Ascending aorta (tissue), 2 donors: Measurements from ENCODE around the gene CRB2. TPM values are rescaled to one million over a fixed set of nuclear protein-coding genes. Genes with fewer than 3 reads are reported as not detected.

Experiments used
- DNase-seq, 2 donors: peaks; one replicate each; pipeline ENCODE4 v3.0.0-alpha.2; 2019; ENCODE audit warnings: low spot score in 2 of 2
- H3K27ac ChIP-seq, 2 donors: fragments of 200-600 bp; sonication (generic); one replicate each; pipeline ENCODE4 v1.5.1; 2016 to 2017; ENCODE audit warnings: mild to moderate bottlenecking in 1 of 2
- H3K27me3 ChIP-seq: fragments of 200-600 bp; sonication (generic); one replicate; pipeline ENCODE4 v1.5.1; 2017
- H3K36me3 ChIP-seq, 2 donors: fragments of 200-600 bp; sonication (generic); one replicate each; pipeline ENCODE4 v1.5.1; 2016
- H3K4me1 ChIP-seq, 2 donors: fragments of 200-600 bp; sonication (generic); one replicate each; pipeline ENCODE4 v1.5.1; 2016 to 2017; ENCODE audit warnings: mild to moderate bottlenecking in 1 of 2
- H3K4me3 ChIP-seq, 2 donors: fragments of 200-600 bp; sonication (generic); one replicate each; pipeline ENCODE4 v1.5.1; 2016 to 2017; ENCODE audit warnings: mild to moderate bottlenecking in 1 of 2
- H3K9me3 ChIP-seq, 2 donors: fragments of 200-600 bp; sonication (generic); one replicate each; pipeline ENCODE4 v1.5.1; 2016
- intact Hi-C: fragments of 100-400 bp; cut with DNase I; formaldehyde crosslinking; loops from one replicate; pipeline ENCODE4 v1.15.1; 2023
- total RNA-seq: library from RNA; depleted of rRNA; stranded (reverse); fragments of >200 nt; gene quantifications from one replicate; pipeline ENCODE4 v1.1.0, GENCODE V29; 2016
- TF ChIP-seq, protein P1 (sequence below), 3 experiments: fragments of 200-600 bp in 2 of 3; fragments of 450-650 bp in 1 of 3; sonication (generic) in 2 of 3; IDR thresholded peaks; one replicate each; pipeline ENCODE4 v1.5.1; 2016 to 2019; ENCODE audit warnings: antibody characterized with exemption in 3 of 3, mild to moderate bottlenecking in 1 of 3, moderate library complexity in 1 of 3

Gene CRB2
- total RNA-seq, 1 donor from 2014 or later = not detected

DNA sequence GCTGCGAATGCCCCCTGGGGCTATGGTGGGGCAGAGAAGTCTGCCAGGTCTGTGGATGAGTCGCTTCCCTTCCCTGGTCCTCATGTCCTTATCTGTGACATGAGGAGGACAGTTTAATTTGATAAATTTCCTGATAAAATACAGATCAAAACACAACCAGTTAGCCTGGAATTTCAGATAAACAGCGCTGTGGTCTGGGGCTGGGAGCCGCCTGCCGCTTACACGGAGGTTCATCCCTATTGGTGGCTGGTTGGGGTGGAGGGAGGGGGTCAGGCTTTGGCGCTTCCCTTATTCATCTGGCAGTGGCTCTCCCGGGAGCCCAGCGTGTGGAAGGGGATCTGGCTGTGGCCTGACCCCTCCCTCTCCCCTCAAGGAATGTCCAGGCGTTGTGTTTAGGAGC is 17.9 kb downstream of the CRB2 start:
- TF ChIP-seq, protein P1, sequence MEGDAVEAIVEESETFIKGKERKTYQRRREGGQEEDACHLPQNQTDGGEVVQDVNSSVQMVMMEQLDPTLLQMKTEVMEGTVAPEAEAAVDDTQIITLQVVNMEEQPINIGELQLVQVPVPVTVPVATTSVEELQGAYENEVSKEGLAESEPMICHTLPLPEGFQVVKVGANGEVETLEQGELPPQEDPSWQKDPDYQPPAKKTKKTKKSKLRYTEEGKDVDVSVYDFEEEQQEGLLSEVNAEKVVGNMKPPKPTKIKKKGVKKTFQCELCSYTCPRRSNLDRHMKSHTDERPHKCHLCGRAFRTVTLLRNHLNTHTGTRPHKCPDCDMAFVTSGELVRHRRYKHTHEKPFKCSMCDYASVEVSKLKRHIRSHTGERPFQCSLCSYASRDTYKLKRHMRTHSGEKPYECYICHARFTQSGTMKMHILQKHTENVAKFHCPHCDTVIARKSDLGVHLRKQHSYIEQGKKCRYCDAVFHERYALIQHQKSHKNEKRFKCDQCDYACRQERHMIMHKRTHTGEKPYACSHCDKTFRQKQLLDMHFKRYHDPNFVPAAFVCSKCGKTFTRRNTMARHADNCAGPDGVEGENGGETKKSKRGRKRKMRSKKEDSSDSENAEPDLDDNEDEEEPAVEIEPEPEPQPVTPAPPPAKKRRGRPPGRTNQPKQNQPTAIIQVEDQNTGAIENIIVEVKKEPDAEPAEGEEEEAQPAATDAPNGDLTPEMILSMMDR (IDR thresholded peaks at IDR 0.05) = no peak
- Histone ChIP-seq H3K27ac (no peak overlapping the region), H3K4me1 (no peaks in the 10 kb centered on the region), H3K36me3 (no peaks in the 10 kb centered on the region), H3K27me3 (no peaks in the 10 kb centered on the region), H3K4me3 (no peak overlapping the region), H3K9me3 (no peaks in the 10 kb centered on the region)
- intact Hi-C loops = no loop called here
- DNase-seq = no peak

DNA sequence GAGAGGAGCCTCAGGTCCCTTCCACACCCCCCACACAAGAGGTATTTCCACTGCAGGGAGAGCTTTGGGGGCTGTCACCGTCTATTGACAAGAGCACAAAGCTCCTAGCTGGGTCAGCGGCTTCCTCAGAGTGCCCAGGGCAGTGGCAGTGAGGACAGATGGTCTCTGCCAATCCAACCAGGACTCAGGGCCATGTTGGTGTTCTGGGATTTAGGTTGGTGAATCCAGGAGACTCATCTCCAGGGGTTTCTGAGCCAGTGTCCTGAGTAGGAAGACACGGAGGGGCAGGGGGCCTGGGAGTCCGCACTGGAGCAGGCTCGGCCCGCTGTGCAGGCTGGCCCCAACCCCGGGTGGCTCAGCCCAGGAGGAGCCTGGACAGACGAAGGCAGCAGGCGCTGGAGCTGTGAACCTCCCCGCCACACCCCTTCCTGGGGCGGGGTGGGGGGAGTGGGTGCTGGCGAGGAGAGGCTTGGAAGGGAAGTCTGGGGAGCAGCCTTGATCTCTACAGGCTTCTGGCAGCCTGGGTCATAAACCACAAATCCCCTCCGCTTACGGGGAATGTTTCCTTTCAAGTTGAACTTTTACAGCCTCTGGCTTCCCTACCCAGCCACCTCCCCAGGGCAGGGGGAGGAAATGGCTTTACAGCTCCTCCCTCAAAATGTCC is 19.6 kb downstream of the CRB2 start:
- intact Hi-C loops = no loop called here
- Histone ChIP-seq H3K4me1 (no peaks in the 10 kb centered on the region), H3K9me3 (no peaks in the 10 kb centered on the region), H3K27ac (no peak overlapping the region), H3K4me3 (no peak overlapping the region), H3K36me3 (no peaks in the 10 kb centered on the region), H3K27me3 (no peaks in the 10 kb centered on the region)
- TF ChIP-seq, protein P1 (IDR thresholded peaks at IDR 0.05) = no peak
- no peak for DNase-seq

DNA sequence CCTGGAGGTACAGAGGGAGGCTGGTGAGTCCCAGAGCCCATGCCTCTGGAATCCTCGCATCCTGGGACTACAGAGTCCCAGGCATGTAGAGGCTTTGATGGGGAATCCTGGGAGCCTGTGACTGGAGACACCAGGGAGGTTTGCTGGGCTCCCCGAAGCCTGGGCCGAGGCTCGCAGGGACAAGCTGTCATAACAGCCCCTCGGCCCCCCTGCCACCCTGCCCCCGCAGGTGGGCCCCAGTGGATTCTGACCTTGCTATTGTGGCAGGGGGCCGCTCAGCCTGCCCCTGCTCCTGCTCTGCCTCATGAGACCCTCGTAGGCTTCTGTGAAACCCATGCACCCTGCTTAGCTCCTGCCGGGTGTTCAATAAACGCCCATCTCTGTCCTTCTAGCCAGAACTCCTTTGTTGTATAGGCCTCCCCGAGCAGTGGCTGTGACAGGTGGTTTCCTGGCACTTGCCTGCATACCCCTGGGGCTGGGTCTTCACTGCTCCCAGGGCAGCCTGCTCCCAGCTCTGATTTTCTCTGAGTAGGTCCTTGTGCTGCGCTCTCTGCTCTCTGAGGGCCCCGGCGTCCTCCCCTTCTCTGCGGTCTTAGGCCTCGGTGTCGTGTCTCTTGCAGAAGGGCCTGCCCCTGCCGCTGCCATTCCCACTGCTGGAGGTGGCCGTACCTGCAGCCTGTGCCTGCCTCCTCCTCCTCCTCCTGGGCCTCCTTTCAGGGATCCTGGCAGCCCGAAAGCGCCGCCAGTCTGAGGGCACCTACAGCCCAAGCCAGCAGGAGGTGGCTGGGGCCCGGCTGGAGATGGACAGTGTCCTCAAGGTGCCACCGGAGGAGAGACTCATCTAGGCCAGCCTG is 20.4 kb downstream of the CRB2 start:
- Histone ChIP-seq H3K27me3 (no peaks in the 10 kb centered on the region), H3K4me1 (no peaks in the 10 kb centered on the region), H3K9me3 (no peaks in the 10 kb centered on the region), H3K4me3 (no peak overlapping the region), H3K27ac (no peak overlapping the region), H3K36me3 (no peaks in the 10 kb centered on the region)
- TF ChIP-seq, protein P1 (IDR thresholded peaks at IDR 0.05) = no peak
- intact Hi-C loops = no loop called here
- DNase-seq = no peak

DNA sequence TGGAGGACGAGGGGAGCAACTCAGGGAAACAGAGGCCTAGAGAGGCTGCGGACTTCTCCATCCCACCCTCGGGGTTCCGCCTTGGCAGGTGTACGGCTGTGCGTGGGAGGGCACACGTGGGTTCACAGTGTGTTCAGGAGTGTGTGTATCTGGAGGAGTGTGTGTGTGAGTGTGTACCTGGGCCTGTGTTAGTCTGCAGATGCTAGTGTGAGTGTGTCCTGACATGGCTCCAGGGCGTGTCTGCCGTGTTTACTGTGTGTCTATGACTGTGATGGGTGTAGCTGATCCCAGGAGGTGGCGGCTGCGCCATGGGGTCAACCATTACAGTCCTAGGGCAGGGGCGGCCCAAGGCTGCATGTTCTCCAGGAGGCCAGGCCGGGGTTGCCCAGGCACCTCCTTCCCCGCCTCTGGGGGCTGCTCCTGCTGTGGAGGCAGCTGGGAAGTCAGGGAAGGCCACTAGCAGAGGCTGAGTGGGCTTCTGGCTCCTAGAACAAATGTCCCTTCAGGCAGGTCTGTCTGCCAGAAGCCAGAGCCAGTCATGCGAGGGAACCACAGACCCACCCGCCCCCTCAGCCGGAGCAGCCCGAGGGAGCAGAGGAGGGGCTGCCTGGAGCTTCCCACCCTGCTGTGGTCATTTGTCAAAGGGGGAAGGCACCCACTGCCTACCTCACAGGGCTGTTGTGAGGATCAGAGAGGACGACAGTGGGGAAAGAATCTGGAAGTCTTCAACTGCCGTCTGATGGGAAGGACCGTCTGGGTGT is 21.4 kb downstream of the CRB2 start:
- H3K9me3 ChIP-seq = no peaks in the 10 kb centered on the region
- H3K27ac ChIP-seq = no peak overlapping the region
- H3K36me3 ChIP-seq = peaks cover 0 to 5% of the 10 kb centered on the region in 2 donors
- no peaks in the 10 kb centered on the region for H3K4me1 ChIP-seq
- H3K4me3 ChIP-seq = no peak overlapping the region
- H3K27me3 ChIP-seq = no peaks in the 10 kb centered on the region
- TF ChIP-seq, protein P1 (IDR thresholded peaks at IDR 0.05) = no peak
- intact Hi-C loops = no loop called here
- DNase-seq = no peak

DNA sequence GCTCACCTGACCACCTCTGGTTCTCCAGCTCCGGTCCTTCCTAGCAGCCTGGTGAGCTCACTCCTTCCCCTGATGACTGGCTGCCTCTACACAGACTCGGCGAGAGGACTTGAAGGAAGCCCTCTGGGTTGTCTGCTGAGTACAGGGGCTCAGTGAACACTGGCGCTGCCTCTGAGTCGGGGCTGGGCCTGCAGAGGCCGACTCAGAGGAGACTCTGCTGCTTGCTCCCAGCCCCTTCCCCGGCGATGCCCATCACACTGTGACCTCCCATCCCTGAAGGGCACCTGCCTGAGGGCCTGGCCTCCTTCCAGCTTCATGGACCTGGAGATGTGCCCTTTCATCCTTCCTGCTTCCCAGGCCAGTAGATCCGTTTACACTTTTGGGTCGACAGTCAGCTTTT is 22.0 kb downstream of the CRB2 start:
- TF ChIP-seq, protein P1 (IDR thresholded peaks at IDR 0.05) = no peak
- no peaks in the 10 kb centered on the region for H3K9me3 ChIP-seq
- H3K4me3 ChIP-seq = no peak overlapping the region
- intact Hi-C loops = no loop called here
- no peak overlapping the region for H3K27ac ChIP-seq
- no peaks in the 10 kb centered on the region for H3K27me3 ChIP-seq
- DNase-seq = no peak
- no peaks in the 10 kb centered on the region for H3K4me1 ChIP-seq
- peaks cover 0 to 12% of the 10 kb centered on the region in 2 donors for H3K36me3 ChIP-seq
